Transverse colon (tissue), 4 donors: ENCODE data around the gene ADAM12.

Experiments
- EP300 ChIP-seq: sonication (generic); formaldehyde crosslinking; IDR thresholded peaks from one replicate; pipeline ENCODE4 v1.6.1; 2017; ENCODE audit warnings: antibody characterized with exemption, low read depth
- POLR2A ChIP-seq: fragments of 450-650 bp; IDR thresholded peaks from one replicate; pipeline ENCODE4 v1.6.1; 2016; ENCODE audit warnings: antibody characterized with exemption, mild to moderate bottlenecking, moderate library complexity
- POLR2AphosphoS5 ChIP-seq, 3 donors: sonication (generic); formaldehyde crosslinking; IDR thresholded peaks; one replicate each; pipeline ENCODE4 v1.6.1; 2016; ENCODE audit warnings: antibody characterized with exemption in 3 of 3
- TF ChIP-seq, protein P1 (sequence below), 5 experiments: fragments of 200-600 bp in 3 of 5; fragments of 450-650 bp in 2 of 5; sonication (generic) in 3 of 5; IDR thresholded peaks; 1 replicate in 2 of 5; 2 replicates in 3 of 5; pipeline ENCODE4 v1.5.1; 2016 to 2017; ENCODE audit warnings: antibody characterized with exemption in 5 of 5, inconsistent platforms in 3 of 5, mild to moderate bottlenecking in 2 of 5, moderate library complexity in 1 of 5

DNA sequence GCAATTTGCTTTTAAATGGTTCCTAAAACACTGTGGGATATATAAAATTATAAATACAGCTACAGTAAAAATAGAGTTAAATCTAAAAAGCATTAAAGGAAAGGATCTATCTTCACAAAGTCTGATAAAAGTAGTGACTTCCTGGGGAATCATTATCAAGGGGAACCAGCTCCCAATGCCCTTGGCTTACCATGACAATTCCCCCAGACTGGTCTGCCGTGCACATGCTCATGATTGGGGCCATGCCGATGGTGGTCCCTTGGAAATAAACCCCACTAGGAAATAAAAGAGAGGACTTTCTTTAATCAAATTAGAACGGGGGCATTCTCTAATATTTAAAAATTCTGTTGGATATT is 290.1 kb downstream of the ADAM12 start:
- TF ChIP-seq, protein P1, sequence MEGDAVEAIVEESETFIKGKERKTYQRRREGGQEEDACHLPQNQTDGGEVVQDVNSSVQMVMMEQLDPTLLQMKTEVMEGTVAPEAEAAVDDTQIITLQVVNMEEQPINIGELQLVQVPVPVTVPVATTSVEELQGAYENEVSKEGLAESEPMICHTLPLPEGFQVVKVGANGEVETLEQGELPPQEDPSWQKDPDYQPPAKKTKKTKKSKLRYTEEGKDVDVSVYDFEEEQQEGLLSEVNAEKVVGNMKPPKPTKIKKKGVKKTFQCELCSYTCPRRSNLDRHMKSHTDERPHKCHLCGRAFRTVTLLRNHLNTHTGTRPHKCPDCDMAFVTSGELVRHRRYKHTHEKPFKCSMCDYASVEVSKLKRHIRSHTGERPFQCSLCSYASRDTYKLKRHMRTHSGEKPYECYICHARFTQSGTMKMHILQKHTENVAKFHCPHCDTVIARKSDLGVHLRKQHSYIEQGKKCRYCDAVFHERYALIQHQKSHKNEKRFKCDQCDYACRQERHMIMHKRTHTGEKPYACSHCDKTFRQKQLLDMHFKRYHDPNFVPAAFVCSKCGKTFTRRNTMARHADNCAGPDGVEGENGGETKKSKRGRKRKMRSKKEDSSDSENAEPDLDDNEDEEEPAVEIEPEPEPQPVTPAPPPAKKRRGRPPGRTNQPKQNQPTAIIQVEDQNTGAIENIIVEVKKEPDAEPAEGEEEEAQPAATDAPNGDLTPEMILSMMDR (IDR thresholded peaks at IDR 0.05), result no peak
- no peak for TF ChIP-seq POLR2A
- no peak for TF ChIP-seq POLR2AphosphoS5 (IDR thresholded peaks at IDR 0.05)
- TF ChIP-seq EP300, result no peak
